Testis (tissue), 2 donors: ENCODE measurements around the gene CHRNA10.

ENCODE experiments used
- CTCF ChIP-seq, 3 experiments: fragments of 450-650 bp in 2 of 3; fragments of 200-600 bp in 1 of 3; sonication (generic) in 1 of 3; IDR thresholded peaks; one replicate each; pipeline ENCODE4 v1.5.1; 2016 to 2019; ENCODE audit warnings: antibody characterized with exemption in 3 of 3, mild to moderate bottlenecking in 2 of 3, moderate library complexity in 1 of 3
- POLR2A ChIP-seq: fragments of 450-650 bp; IDR thresholded peaks from one replicate; pipeline ENCODE4 v1.6.1; 2017; ENCODE audit warnings: antibody characterized with exemption, mild to moderate bottlenecking, moderate library complexity

- TF ChIP-seq POLR2A (no peak), CTCF (IDR thresholded peaks at IDR 0.05) (no peak)
Observed at GRCh38 chr11:3644817-3645235, 26.4 kb downstream of the CHRNA10 start, which contains the start of gene ART1.
